DOHH2 (cell line): ENCODE results near the gene USP2.
"Not testable (repeated sequence)": the region's sequence is repeated elsewhere in the genome, so short reads cannot be mapped to it uniquely, and the experiment has no call there.

Experiments used
- H3F3A ChIP-seq: fragments of 200-600 bp; sonication (generic), shearing (Covaris generic); 2 replicates; pipeline ENCODE4 v1.6.0; 2016; ENCODE audit warnings: antibody characterized with exemption, mild to moderate bottlenecking; ENCODE audit not compliant: control insufficient read depth, insufficient read depth
- H3K27ac ChIP-seq: fragments of 200-600 bp; sonication (generic); 2 replicates; pipeline ENCODE4 v1.5.1; 2014; ENCODE audit warnings: low read depth, mild to moderate bottlenecking, low read length, moderate library complexity
- H3K27me3 ChIP-seq: fragments of 200-600 bp; sonication (generic); 2 replicates; pipeline ENCODE4 v1.6.1; 2014; ENCODE audit warnings: mild to moderate bottlenecking, low read length, mixed read lengths; ENCODE audit not compliant: control insufficient read depth
- H3K36me3 ChIP-seq: fragments of 200-600 bp; sonication (generic); 2 replicates; pipeline ENCODE4 v1.6.1; 2014; ENCODE audit warnings: mild to moderate bottlenecking, low read length, moderate library complexity, mixed read lengths; ENCODE audit not compliant: control insufficient read depth
- H3K4me1 ChIP-seq: fragments of 200-600 bp; sonication (generic); 2 replicates; pipeline ENCODE4 v1.6.1; 2014; ENCODE audit warnings: mild to moderate bottlenecking, low read length, mixed read lengths; ENCODE audit not compliant: control insufficient read depth
- H3K4me2 ChIP-seq: fragments of 200-600 bp; sonication (generic); 2 replicates; pipeline ENCODE4 v1.6.0; 2014; ENCODE audit warnings: mild to moderate bottlenecking, low read length, moderate library complexity
- H3K4me3 ChIP-seq: fragments of 200-600 bp; sonication (generic); 2 replicates; pipeline ENCODE4 v1.5.1; 2014; ENCODE audit warnings: mild to moderate bottlenecking, low read length, mixed read lengths
- H3K79me2 ChIP-seq: fragments of 200-600 bp; sonication (generic); 2 replicates; pipeline ENCODE4 v1.6.1; 2014; ENCODE audit warnings: mild to moderate bottlenecking, low read length, mixed read lengths; ENCODE audit not compliant: control insufficient read depth
- H3K9me2 ChIP-seq: fragments of 200-600 bp; sonication (generic); replicated peaks from 2 replicates; pipeline ENCODE4 v1.6.1; 2014; ENCODE audit warnings: mild to moderate bottlenecking, low read length, mixed read lengths; ENCODE audit not compliant: control insufficient read depth
- H3K9me3 ChIP-seq: fragments of 200-600 bp; sonication (generic); 2 replicates; pipeline ENCODE4 v1.6.1; 2014; ENCODE audit warnings: antibody characterized with exemption, low read length, mixed read lengths; ENCODE audit not compliant: control insufficient read depth, insufficient read depth
- H4K20me1 ChIP-seq: fragments of 200-600 bp; sonication (generic); 2 replicates; pipeline ENCODE4 v1.6.0; 2014; ENCODE audit warnings: low read depth, mild to moderate bottlenecking, antibody characterized with exemption, low read length, moderate library complexity; ENCODE audit not compliant: control insufficient read depth, insufficient read depth
- EZH2phosphoT487 ChIP-seq: fragments of 200-600 bp; sonication (generic); IDR thresholded peaks from 2 replicates; pipeline ENCODE4 v1.6.1; 2017; ENCODE audit warnings: borderline replicate concordance, mild to moderate bottlenecking, antibody characterized with exemption, low read length, moderate library complexity, mixed read lengths
- TF ChIP-seq, protein P1 (sequence below): fragments of 200-600 bp; sonication (generic); IDR thresholded peaks from one replicate; pipeline ENCODE4 v1.5.1; 2014; ENCODE audit warnings: antibody characterized with exemption, mild to moderate bottlenecking, low read depth, low read length; ENCODE audit not compliant: poor library complexity, severe bottlenecking

Gene USP2

DNA sequence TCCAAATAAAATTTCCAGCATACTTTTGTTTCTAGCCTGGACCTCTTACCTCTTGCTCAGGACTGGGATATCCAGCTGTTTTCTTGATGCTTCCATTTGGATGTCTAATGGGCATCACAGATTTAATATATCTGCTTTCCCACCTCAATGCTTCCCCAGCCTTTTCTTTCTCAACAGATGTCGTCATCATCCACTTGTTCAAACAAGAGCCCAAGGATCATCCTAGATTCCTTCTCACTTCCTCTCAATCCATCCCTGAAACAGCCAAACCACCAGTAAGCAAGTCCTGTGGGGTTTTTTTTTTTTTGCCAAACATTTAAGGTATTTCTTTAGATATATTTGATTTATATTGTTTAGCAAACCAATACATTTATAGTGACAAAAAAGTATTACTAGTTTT, 29.0 kb upstream of the USP2 start:
- Histone ChIP-seq H3K9me2 (no peaks in the 10 kb centered on the region), H3F3A (no peaks in the 10 kb centered on the region; the same call in 1 of the 2 replicates), H3K4me3 (no peak overlapping the region), H3K36me3 (no peaks in the 10 kb centered on the region), H3K27me3 (no peaks in the 10 kb centered on the region), H3K9me3 (no peaks in the 10 kb centered on the region), H3K4me1 (peaks cover 27% of the 10 kb centered on the region), H3K79me2 (no peaks in the 10 kb centered on the region), H3K27ac (no peak overlapping the region), H4K20me1 (no peaks in the 10 kb centered on the region), H3K4me2 (no peak overlapping the region)
- TF ChIP-seq, protein P1, sequence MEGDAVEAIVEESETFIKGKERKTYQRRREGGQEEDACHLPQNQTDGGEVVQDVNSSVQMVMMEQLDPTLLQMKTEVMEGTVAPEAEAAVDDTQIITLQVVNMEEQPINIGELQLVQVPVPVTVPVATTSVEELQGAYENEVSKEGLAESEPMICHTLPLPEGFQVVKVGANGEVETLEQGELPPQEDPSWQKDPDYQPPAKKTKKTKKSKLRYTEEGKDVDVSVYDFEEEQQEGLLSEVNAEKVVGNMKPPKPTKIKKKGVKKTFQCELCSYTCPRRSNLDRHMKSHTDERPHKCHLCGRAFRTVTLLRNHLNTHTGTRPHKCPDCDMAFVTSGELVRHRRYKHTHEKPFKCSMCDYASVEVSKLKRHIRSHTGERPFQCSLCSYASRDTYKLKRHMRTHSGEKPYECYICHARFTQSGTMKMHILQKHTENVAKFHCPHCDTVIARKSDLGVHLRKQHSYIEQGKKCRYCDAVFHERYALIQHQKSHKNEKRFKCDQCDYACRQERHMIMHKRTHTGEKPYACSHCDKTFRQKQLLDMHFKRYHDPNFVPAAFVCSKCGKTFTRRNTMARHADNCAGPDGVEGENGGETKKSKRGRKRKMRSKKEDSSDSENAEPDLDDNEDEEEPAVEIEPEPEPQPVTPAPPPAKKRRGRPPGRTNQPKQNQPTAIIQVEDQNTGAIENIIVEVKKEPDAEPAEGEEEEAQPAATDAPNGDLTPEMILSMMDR, result no peak
- TF ChIP-seq EZH2phosphoT487, result no peak

DNA sequence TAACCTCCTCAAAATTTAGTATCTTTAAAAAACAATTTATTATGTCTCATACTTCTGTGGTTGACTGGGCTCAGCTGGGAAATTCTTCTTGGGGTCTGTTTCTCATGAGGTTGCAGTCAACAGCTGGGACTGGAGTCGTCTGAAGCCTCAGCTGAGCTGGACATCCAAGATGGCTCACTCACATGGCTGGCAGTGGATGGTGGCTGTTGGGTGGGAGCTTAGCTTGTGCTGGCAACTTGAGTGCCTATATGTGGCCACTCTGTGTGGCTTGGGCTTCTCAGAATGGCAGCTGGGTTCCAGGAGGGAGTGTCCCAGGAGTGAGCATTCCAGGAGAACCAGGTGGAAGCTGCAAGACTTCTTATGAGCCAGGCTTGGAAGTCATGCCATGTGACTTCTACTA, 28.2 kb upstream of the USP2 start:
- Histone ChIP-seq H3K36me3 (no peaks in the 10 kb centered on the region), H3K4me1 (peaks cover 30% of the 10 kb centered on the region), H3K9me2 (no peaks in the 10 kb centered on the region), H3K4me3 (no peak overlapping the region), H3F3A (peaks cover 5% of the 10 kb centered on the region), H3K9me3 (no peaks in the 10 kb centered on the region), H3K79me2 (no peaks in the 10 kb centered on the region), H3K27me3 (no peaks in the 10 kb centered on the region), H3K27ac (no peak overlapping the region), H4K20me1 (no peaks in the 10 kb centered on the region), H3K4me2 (no peak overlapping the region)
- no peak for TF ChIP-seq EZH2phosphoT487
- TF ChIP-seq, protein P1, result no peak

DNA sequence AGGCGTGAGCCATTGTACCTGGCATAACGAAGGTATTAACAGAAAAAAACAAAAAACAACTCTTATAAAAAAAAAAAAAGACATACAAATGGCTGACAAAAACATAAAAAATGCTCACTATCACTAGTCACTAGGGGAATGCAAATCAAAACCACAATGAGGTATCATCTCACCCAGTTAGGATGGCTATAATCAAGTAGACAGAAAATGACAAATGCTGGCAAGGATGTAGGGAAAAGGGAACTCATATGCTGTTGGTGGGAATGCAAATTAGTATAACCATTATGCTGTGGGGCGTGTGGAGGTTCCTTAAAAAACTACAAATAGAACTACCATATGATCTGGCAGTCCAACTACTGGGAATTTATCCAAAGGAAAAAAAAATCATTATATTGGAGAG, 24.5 kb upstream of the USP2 start:
- H3K36me3 ChIP-seq, result peaks cover 1% of the 10 kb centered on the region; the same call in 1 of the 2 replicates
- H3K79me2 ChIP-seq, result no peaks in the 10 kb centered on the region
- no peaks in the 10 kb centered on the region; the same call in 1 of the 2 replicates for H3K9me3 ChIP-seq
- peak overlapping the region; percentile 51 for H3K4me2 ChIP-seq
- peak overlapping the region; percentile 32 for H3K4me3 ChIP-seq
- TF ChIP-seq EZH2phosphoT487, result no peak
- TF ChIP-seq, protein P1, result no peak
- H4K20me1 ChIP-seq, result no peaks in the 10 kb centered on the region
- peaks cover 32% of the 10 kb centered on the region for H3K4me1 ChIP-seq
- peak overlapping the region; percentile 16; the same call in 1 of the 2 replicates for H3K27ac ChIP-seq
- H3F3A ChIP-seq, result peaks cover 7% of the 10 kb centered on the region
- H3K27me3 ChIP-seq, result no peaks in the 10 kb centered on the region
- no peaks in the 10 kb centered on the region for H3K9me2 ChIP-seq

DNA sequence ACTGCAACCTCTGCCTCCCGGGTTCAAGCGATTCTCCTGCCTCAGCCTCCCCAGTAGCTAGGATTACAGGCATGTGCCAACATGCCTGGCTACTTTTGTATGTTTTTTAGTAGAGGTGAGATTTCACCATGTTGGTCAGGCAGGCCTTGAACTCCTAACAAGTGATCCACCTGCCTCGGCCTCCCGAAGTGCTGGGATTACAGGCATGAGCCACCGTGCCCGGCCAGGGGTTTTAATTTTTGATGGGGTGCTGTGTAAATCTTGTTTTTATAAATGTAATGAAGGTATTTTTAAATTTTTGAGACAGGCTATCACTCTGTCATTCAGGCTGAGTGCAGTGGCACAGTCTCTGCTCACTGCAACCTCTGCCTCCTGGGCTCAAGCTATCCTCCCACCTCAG, 24.0 kb upstream of the USP2 start:
- not testable (repeated sequence) for H3K9me2 ChIP-seq, H3K27me3 ChIP-seq, H3F3A ChIP-seq, H4K20me1 ChIP-seq, H3K36me3 ChIP-seq, H3K9me3 ChIP-seq, H3K79me2 ChIP-seq
- Histone ChIP-seq H3K4me2 (peak overlapping the region; percentile 51), H3K27ac (peak overlapping the region; percentile 16; the same call in 1 of the 2 replicates), H3K4me1 (peaks cover 32% of the 10 kb centered on the region), H3K4me3 (peak overlapping the region; percentile 32; the same call in 1 of the 2 replicates)
